ENCODE measurements around the gene C19orf85. TPM values are rescaled to one million over a fixed set of nuclear protein-coding genes. Genes with fewer than 3 reads are reported as not detected.

C19orf85 gene
- total RNA-seq, 2 donors from 2014 or later = not detected

GRCh38 chr19:55490478-55491432, 26.2 kb upstream of the C19orf85 start:
- H3K9me3 ChIP-seq = no peaks in the 10 kb centered on the region
- peak overlapping the region; percentile 39 to 56 for H3K27ac ChIP-seq
- H3K27me3 ChIP-seq = no peaks in the 10 kb centered on the region
- H3K4me3 ChIP-seq = no peak overlapping the region
- peaks cover 0 to 56% of the 10 kb centered on the region in 2 donors for H3K4me1 ChIP-seq
- no peak for TF ChIP-seq CTCF (IDR thresholded peaks at IDR 0.05)
- DNase-seq (ENCODE audit: low spot score) = no peak
- no peaks in the 10 kb centered on the region for H3K36me3 ChIP-seq

GRCh38 chr19:55489711-55490477, 25.3 kb upstream of the C19orf85 start:
- Histone ChIP-seq H3K9me3 (no peaks in the 10 kb centered on the region), H3K36me3 (no peaks in the 10 kb centered on the region), H3K27ac (no peak overlapping the region), H3K4me3 (no peak overlapping the region), H3K4me1 (peaks cover 0 to 65% of the 10 kb centered on the region in 2 donors), H3K27me3 (no peaks in the 10 kb centered on the region)
- DNase-seq (ENCODE audit: low spot score) = no peak
- TF ChIP-seq CTCF (IDR thresholded peaks at IDR 0.05) = no peak

DNA sequence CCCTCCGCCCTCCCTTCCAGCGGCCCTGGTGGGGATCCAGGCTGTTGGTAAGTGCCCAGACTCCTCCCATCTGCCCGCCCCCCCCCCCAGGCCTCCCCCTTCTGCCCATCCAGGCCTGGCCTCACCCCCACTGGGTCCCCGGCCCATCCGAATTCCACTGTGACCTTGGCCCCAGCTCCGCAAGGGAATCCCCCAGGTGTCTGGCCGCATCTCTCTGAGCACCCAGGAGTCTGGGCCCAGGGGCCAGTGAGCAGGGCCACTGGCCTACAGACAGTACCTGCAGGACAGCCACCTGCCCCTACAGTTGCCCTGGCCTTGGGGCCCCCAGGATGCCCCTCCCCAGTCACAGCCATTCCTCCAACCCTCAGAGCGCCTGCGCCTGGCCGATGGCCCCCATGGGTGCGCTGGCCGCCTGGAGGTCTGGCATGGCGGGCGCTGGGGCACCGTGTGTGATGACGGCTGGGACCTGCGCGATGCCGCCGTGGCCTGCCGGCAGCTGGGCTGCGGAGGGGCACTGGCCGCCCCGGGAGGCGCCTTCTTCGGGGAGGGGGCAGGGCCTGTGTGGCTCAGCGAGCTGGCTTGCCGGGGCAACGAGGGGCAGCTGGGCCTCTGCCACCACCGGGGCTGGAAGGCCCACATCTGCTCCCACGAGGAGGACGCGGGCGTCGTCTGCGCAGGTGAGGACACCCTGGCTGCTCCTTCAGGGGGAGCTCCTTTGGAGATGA, 24.6 kb upstream of the C19orf85 start:
- H3K27me3 ChIP-seq = no peaks in the 10 kb centered on the region
- H3K27ac ChIP-seq = peak overlapping the region; percentile 89
- peaks cover 0 to 72% of the 10 kb centered on the region in 2 donors for H3K4me1 ChIP-seq
- H3K36me3 ChIP-seq = no peaks in the 10 kb centered on the region
- H3K4me3 ChIP-seq = peak overlapping the region in 1 of 2 donors; percentile 4
- DNase-seq (ENCODE audit: low spot score) = no peak
- TF ChIP-seq CTCF (IDR thresholded peaks at IDR 0.05) = no peak
- no peaks in the 10 kb centered on the region for H3K9me3 ChIP-seq

GRCh38 chr19:55487924-55488687, 23.6 kb upstream of the C19orf85 start, which contains the start of gene SSC5D:
Gene SSC5D, plus strand, starts transcription at chr19:55488436. Its CDS starts 154 bp downstream, at chr19:55488590.
- Histone ChIP-seq H3K4me1 (peaks cover 0 to 72% of the 10 kb centered on the region in 2 donors), H3K9me3 (no peaks in the 10 kb centered on the region), H3K4me3 (peak within 1 kb of the TSS in 1 of 2 donors; percentile 32), H3K27ac (peak within 1 kb of the TSS; percentile 89), H3K27me3 (no peaks in the 10 kb centered on the region), H3K36me3 (peaks cover 3% of the 10 kb centered on the region)
- TF ChIP-seq CTCF (IDR thresholded peaks at IDR 0.05) = no peak
- no peak for DNase-seq (ENCODE audit: low spot score)

Measured in right atrium auricular region (tissue), 2 donors.